Measurements from ENCODE around the gene PTPRU.

- TF ChIP-seq CTCF (conservative IDR thresholded peaks at IDR 0.05; ENCODE audit: low read depth, low read length) (no peak), EZH2 (IDR thresholded peaks at IDR 0.05; ENCODE audit: borderline replicate concordance, low read depth, low read length, poor library complexity, severe bottlenecking) (no peak)
These were observed 135.8 kb downstream of the PTPRU start for GRCh38 chr1:29372108-29372507.

Data from A673 (cell line).